Posterior vena cava (tissue), 2 donors: ENCODE results near the gene DGCR6L. TPM values are rescaled to one million over a fixed set of nuclear protein-coding genes. Genes with fewer than 3 reads are reported as not detected.
A peak's percentile ranks its signal among the peaks of the same experiment; 100 is the strongest.
"Not testable (repeated sequence)": the region's sequence is repeated elsewhere in the genome, so short reads cannot be mapped to it uniquely, and the experiment has no call there.

Source experiments
- DNase-seq: peaks from one replicate; pipeline ENCODE4 v3.0.0-alpha.2; 2020; ENCODE audit warnings: low spot score
- intact Hi-C, 2 donors: fragments of 100-400 bp; cut with DNase I; formaldehyde crosslinking; loops; one replicate each; pipeline versions ENCODE4 v1.14.1 to v1.14.2; 2022 to 2023
- total RNA-seq, 2 donors: library from RNA; stranded (reverse); fragmentation: NEBNext Ultra II Directional; extraction: Animal tissue kit (Norgen Biotek cat#: 25700); gene quantifications; one replicate each; pipeline ENCODE4 v1.2.1, GENCODE V29; 2021
- donor health status: DM: yes; HTN: yes; CAD: no.
- donor health status: DM: yes; HTN: yes; CAD: no.

Gene DGCR6L
- total RNA-seq, 2 donors from 2014 or later = 25.7 to 27.1 TPM

DNA sequence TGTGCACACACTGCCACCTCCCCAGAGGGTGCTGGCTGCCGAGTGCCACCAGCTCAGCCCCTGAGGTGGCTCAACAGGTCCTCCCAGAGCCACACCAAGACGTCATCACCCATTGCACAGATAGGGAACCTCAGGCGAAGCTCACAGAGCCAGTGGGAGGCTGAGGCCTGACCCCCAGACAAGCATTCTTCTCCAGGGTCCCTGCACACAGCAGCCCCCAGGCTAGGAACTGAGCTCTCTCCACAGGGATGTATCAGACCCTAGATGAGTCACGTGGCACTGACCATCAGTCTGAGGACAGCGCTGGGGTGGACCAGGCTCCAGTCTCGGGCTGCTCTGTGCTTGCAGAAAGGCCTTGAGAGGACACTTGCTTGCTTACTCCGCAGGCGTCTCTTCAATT is 50.2 kb downstream of the DGCR6L start:
- intact Hi-C loops = loop anchor here (5.0 kb wide), 2 partner anchors 47 to 112 kb away; no protein-coding TSS in a partner anchor
- not testable (repeated sequence) for DNase-seq

DNA sequence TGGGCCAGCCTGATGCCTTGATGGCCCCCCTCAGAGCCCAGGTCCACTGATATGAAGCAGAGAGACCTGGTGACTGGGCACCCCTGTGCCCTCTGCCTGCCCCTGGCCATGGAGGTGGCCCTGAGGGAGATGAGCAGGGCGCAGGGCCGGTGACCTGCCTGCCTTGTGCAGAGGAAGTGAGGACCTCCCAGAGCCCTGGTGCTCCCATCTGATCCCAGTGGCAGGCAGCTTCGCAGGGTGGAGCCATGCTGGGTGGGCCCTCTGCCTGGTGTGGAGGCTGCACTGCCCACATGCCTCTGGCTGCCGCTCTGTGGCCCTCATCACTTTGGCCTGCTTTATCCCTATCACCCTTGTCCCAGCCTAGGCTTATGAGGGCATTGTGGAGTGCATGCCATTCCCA is 50.7 kb downstream of the DGCR6L start:
- not testable (repeated sequence) for DNase-seq
- intact Hi-C loops = loop anchor here in 1 of 2 donors (5.0 kb wide), 1 partner anchor 112 kb away; no protein-coding TSS in a partner anchor

DNA sequence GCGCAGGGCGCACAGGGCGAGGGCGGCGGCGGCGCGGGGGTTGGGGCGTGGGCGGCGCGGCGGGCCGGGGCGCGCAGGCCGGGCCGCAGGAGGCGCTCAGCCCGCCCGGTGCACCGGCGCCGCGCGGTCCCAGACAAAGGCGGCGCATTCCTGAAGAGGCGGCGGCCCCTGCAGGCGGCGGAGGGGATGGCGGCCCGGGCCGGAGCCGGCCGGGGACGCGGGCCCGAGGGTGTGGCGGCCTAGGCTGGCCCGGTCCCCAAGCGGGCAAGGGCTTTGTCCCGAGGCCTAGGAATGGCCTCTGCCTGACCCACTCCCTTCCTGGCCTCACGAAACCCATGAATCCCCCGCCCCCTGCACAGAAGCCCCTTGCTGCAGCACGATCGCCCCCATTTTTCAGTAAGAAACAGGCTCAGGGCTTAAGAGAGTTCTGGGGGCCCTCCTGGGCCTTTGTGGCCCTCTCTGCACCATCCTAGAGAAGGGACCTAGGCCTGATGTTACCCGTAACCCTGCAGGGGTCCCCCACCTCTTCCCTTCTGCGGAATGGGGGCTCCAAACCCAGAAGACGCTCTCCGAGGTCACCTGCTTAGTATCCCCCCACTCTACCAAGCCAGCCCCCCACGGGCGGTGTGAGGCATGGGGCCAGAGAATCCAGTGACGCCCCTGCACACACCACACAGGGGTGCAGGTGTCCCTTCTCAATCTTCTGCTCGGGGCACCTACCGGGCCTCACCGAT is 51.4 kb downstream of the DGCR6L start, which contains the start of gene RTN4R:
Gene RTN4R (minus strand): TSS at position 40 of the 734 bp plus-strand sequence. CDS start 226 bp downstream, outside the sequence.
- peak; percentile 87 for DNase-seq
- intact Hi-C loops = loop anchor here in 1 of 2 donors (5.0 kb wide), 1 partner anchor 111 kb away; no protein-coding TSS in a partner anchor

DNA sequence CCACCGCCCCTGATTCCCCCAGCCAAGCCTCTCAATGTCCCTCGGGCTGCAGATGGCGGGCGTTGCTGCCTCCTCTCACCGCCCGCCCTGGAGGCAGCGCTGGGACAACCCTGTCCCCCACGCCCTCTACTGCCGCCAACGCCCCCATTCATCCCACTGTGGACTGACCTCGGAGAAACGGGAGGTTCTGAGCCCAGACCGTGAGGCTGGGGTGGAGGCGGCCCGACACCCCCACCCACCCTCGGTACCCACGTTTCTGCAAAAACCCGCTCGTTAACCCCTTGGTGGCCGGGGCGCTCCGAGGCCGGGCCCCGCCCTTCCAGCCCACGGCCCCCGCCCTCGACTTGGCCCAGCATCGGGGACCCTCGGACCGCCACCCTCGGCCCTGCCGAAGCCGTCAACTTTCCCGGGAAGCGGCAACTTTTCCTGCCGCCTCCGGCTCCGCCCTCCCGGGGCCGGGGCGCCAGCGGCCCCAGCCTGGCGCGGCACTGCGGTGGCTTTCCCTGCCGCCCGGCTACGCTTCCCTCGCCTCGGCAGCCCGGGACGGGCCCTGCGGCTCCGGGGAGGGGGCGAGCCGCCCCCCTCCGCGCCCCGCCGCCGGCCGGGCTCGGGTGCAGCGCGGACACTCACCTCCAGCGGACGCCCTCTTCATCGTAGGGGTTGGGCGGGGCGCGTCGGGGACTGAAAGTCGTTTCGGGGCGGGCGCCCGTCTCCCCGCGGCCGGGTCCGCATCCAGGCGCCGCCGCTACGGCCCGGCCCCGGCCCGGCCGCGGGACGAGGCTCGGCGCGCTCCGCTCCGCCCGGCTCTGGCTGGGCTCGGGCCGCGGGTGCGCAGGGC is 52.2 kb downstream of the DGCR6L start:
- DNase-seq = no peak
- intact Hi-C loops = loop anchor here in 1 of 2 donors (5.0 kb wide), 1 partner anchor 110 kb away; no protein-coding TSS in a partner anchor

DNA sequence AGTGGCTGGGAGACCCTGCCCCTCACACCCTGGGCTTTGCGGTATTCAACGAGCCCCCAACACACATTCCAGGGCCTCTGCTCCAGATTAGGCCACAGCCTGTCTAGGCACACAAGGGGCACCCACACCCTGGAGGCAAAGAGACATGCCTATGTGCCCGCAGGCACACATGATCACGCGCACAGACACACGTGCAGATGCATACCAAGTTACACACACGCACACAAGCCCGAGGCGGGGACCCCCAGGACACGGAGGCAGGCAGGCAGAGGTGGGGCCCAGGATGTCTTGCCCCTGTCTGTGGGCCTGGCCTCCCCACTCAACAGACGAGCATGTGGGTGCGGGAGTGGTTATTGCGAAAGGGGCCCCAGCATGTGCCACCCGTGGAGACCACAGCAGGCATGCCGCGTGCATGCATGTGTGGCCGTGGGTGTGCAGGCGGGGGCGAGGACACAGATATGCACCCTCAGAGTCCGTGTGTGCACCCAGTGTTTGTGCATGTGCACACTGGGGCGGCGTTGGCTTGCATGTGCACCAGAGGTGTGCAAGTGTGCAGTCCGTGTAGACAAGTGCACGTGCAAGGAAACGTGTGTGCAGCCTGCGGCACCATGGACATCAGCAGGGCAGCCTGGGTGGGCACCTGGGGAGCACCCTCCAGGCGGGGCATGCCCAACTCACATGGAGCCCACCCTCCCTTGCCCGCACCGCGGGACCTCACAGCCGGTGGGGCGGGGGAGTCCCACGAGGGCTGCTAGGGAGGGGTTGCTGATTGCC is 53.0 kb downstream of the DGCR6L start:
- DNase-seq = not testable (repeated sequence)
- intact Hi-C loops = loop anchor here in 1 of 2 donors (5.0 kb wide), 1 partner anchor 110 kb away; no protein-coding TSS in a partner anchor

DNA sequence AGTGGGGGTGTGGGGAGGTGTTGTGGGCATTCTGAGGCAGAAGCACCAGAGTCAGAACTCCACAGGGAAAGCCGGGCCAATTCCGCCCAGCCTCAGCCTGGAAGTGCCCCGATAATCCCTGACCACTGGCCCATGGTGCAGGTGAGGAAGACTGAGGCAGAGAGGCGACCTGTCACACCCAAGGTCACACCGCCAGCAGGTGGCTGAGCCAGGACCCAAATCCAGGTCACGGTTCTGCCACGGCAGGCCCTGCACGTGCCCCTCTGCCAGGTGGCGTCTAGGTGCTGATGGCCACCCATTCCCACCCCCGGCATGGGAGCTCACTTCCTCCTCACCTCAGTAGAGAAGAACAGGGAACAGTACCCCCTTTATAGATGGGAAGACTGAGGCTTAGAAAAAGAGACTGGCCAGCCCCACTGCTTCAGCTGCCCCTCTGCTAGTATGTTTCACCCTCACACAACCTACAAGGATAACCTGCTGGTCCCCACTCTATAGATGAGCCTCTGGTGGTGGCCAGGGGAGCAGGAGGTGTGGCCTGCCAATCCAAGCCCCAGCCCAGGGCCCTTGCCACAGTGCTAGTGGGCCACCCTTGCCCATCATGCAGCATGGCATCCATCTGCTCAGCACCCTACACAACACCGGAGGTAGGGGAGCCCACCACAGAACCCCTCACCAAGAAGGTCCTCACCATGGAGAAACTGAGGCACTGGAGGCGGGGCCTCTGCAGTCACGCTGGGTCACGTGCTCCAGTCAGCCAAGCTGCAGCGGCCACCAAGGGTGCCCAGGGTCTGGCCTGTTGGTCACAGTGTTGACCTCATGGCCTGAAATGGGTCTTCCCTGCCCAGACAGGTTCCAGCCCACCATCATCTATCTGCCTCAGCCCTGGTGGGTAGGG is 53.8 kb downstream of the DGCR6L start:
- intact Hi-C loops = loop anchor here in 1 of 2 donors (5.0 kb wide), 1 partner anchor 109 kb away; no protein-coding TSS in a partner anchor
- not testable (repeated sequence) for DNase-seq

DNA sequence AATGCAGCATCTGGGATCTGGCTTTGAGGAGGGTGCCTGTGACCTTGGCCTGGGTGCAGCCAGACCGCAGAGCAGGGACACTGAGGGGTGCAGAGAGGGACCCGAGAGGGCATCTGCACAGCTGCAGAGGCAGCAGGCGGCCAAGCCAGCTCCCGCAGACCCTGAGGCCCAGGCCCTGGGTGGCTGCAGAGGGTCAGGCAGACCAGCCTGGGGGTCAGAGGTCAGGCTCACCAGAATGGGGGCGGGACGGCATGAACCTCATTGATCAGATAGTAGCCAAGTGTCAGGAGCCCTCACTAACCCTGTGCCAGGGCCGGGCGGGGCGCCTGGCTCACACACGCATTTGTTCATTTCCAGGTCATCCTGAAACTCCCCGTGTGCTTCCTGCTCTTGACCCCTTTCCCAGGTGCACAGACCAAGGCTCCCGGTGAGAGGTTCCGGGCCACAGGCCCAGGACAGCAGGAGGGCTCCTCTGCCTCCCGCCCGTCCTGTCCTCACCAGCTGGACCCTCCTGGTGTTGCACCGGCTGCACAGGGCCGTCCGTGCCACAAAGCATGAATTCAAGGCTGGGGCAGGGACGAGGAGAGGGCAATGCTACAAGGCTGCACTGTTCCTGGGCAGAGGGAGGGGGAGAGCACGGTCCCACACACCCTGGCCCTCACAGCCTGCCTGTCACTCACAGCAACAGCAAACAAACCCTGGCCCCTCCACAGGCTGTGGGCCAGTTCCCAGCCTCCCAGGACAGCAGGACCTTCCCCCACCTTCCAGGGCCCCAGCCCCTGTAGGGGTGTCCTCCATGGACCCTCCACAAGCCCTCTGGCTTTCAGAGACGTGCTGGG is 55.0 kb downstream of the DGCR6L start:
- intact Hi-C loops = loop anchor here (5.0 kb wide), 2 partner anchors 88 to 108 kb away; no protein-coding TSS in a partner anchor
- DNase-seq = no peak

Other genes with a start within 250 kb of the DGCR6L start
- 10 to 100 TPM; 24.3 to 25.2 TPM for gene DGCR8, start 239.8 kb downstream of the DGCR6L start, total RNA-seq
- gene RANBP1, start 204.0 kb downstream of the DGCR6L start, total RNA-seq = 10 to 100 TPM; 57.0 to 61.6 TPM
- 10 to 100 TPM; 25.7 to 37.7 TPM for gene TRMT2A, start 202.8 kb downstream of the DGCR6L start, total RNA-seq
- gene ZDHHC8, start 188.3 kb downstream of the DGCR6L start, total RNA-seq = 10 to 100 TPM; 45.6 to 46.3 TPM
- gene CCDC188, start 169.0 kb downstream of the DGCR6L start, total RNA-seq = 1 to 10 TPM in 1 of 2 donors, under 1 TPM in 1; 1.00 to 2.5 TPM
- under 1 TPM; 0.19 to 0.76 TPM for gene RTN4R, start 51.7 kb downstream of the DGCR6L start, total RNA-seq
- 1 to 10 TPM; 5.9 to 6.9 TPM for gene ZNF74, start 74.1 kb upstream of the DGCR6L start, total RNA-seq
- gene SCARF2, start 117.8 kb upstream of the DGCR6L start, total RNA-seq = 10 to 100 TPM; 18.6 to 26.7 TPM
- 10 to 100 TPM; 16.3 to 20.0 TPM for gene KLHL22, start 175.7 kb upstream of the DGCR6L start, total RNA-seq
- gene MED15, start 187.6 kb upstream of the DGCR6L start, total RNA-seq = 10 to 100 TPM; 75.9 to 80.5 TPM